Calu3 (cell line): ENCODE data around the gene TLK2. TPM values are rescaled to one million over a fixed set of nuclear protein-coding genes. Genes with fewer than 3 reads are reported as not detected.
A peak's percentile ranks its signal among the peaks of the same experiment; 100 is the strongest.

Source experiments
- BruUV-seq: library from RNA; stranded (reverse); fragments of 400-500 nt; replicated peaks from 2 replicates; lab custom pipeline; 2021; lab: Mats Ljungman, UMichigan
- CTCF ChIA-PET: fragments of 300-600 bp; sonication (Branson Sonifier 250); formaldehyde crosslinking; loops from one replicate; lab custom pipeline; 2022; ENCODE audit warnings: antibody characterized with exemption; lab: Charles Lee
- DNase-seq: peaks from one replicate; pipeline ENCODE4 v3.0.0; 2022
- H3K27ac Mint-ChIP-seq: one replicate; pipeline ENCODE4 v1.8.0; 2022; ENCODE audit warnings: mixed read lengths; ENCODE audit not compliant: unreplicated experiment
- H3K27me3 Mint-ChIP-seq: one replicate; pipeline ENCODE4 v1.8.0; 2022; ENCODE audit warnings: mixed read lengths; ENCODE audit not compliant: unreplicated experiment
- H3K36me3 Mint-ChIP-seq: one replicate; pipeline ENCODE4 v1.8.0; 2022; ENCODE audit warnings: mild to moderate bottlenecking, moderate library complexity, mixed read lengths; ENCODE audit not compliant: insufficient read depth, unreplicated experiment
- H3K4me1 Mint-ChIP-seq: one replicate; pipeline ENCODE4 v1.8.0; 2022; ENCODE audit warnings: mild to moderate bottlenecking, low read depth, mixed read lengths; ENCODE audit not compliant: unreplicated experiment
- H3K4me3 Mint-ChIP-seq: one replicate; pipeline ENCODE4 v1.8.0; 2022; ENCODE audit warnings: mild to moderate bottlenecking, low read depth, moderate library complexity, mixed read lengths; ENCODE audit not compliant: unreplicated experiment
- H3K9me3 Mint-ChIP-seq: one replicate; pipeline ENCODE4 v1.8.0; 2022; ENCODE audit warnings: low read depth, mixed read lengths; ENCODE audit not compliant: unreplicated experiment
- intact Hi-C: fragments of 100-400 bp; cut with micrococcal nuclease; formaldehyde crosslinking; loops from one replicate; pipeline ENCODE4 v1.10.0; 2022; ENCODE audit not compliant: unreplicated experiment
- total RNA-seq: library from RNA; stranded (reverse); gene quantifications from 2 replicates; pipeline ENCODE4 v1.2.3, GENCODE V29; 2022
- TF ChIP-seq, protein P1 (sequence below): fragments of 200-600 bp; IDR thresholded peaks from one replicate; pipeline ENCODE4 v1.8.0; 2022; ENCODE audit warnings: antibody characterized with exemption; ENCODE audit not compliant: unreplicated experiment

Gene TLK2
- total RNA-seq, 1 experiment from 2014 or later, result 26.3 TPM

- BruUV-seq, result no TSS peak
- Mint-ChIP-seq H3K27ac (no peak overlapping the region), H3K27me3 (no peaks in the 10 kb centered on the region), H3K4me3 (no peak overlapping the region), H3K9me3 (no peaks in the 10 kb centered on the region), H3K36me3 (peaks cover 10% of the 10 kb centered on the region), H3K4me1 (no peaks in the 10 kb centered on the region)
- no peak for DNase-seq
- CTCF ChIA-PET, result no interaction called here
- intact Hi-C loops, result no loop called here
- TF ChIP-seq, protein P1, sequence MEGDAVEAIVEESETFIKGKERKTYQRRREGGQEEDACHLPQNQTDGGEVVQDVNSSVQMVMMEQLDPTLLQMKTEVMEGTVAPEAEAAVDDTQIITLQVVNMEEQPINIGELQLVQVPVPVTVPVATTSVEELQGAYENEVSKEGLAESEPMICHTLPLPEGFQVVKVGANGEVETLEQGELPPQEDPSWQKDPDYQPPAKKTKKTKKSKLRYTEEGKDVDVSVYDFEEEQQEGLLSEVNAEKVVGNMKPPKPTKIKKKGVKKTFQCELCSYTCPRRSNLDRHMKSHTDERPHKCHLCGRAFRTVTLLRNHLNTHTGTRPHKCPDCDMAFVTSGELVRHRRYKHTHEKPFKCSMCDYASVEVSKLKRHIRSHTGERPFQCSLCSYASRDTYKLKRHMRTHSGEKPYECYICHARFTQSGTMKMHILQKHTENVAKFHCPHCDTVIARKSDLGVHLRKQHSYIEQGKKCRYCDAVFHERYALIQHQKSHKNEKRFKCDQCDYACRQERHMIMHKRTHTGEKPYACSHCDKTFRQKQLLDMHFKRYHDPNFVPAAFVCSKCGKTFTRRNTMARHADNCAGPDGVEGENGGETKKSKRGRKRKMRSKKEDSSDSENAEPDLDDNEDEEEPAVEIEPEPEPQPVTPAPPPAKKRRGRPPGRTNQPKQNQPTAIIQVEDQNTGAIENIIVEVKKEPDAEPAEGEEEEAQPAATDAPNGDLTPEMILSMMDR, result no peak
These were observed 170.3 kb downstream of the TLK2 start for GRCh38 chr17:62648956-62649294.

GRCh38 chr17:62649570-62649969 lies 170.9 kb downstream of the TLK2 start:
- DNase-seq, result no peak
- H3K27ac Mint-ChIP-seq, result no peak overlapping the region
- no peaks in the 10 kb centered on the region for H3K4me1 Mint-ChIP-seq
- peaks cover 10% of the 10 kb centered on the region for H3K36me3 Mint-ChIP-seq
- CTCF ChIA-PET, result no interaction called here
- no peaks in the 10 kb centered on the region for H3K27me3 Mint-ChIP-seq
- intact Hi-C loops, result no loop called here
- H3K4me3 Mint-ChIP-seq, result no peak overlapping the region
- H3K9me3 Mint-ChIP-seq, result no peaks in the 10 kb centered on the region
- TF ChIP-seq, protein P1, result no peak
- BruUV-seq, result no TSS peak

DNA sequence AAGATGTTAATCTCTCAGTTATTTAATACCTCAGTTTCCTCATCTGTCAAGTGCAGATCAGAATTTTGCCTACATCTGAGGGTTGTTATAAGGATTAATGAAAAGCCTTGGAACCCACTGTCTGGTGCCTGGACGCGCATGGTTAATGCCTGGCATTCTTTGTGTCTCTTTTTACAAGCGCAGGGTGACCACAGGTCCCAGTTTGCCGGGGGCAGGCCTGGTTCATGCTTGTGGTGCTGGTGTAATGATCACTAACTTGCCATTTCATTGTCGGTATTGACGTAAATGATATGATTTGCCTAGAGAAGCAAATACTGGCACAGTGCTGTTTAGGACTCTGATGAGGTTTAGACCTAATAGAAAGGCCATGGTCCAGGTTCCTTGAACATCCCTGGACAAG lies 172.0 kb downstream of the TLK2 start:
- TF ChIP-seq, protein P1, result no peak
- CTCF ChIA-PET, result no interaction called here
- Mint-ChIP-seq H3K27ac (no peak overlapping the region), H3K27me3 (no peaks in the 10 kb centered on the region), H3K4me3 (no peak overlapping the region), H3K36me3 (peaks cover 10% of the 10 kb centered on the region), H3K4me1 (no peaks in the 10 kb centered on the region), H3K9me3 (no peaks in the 10 kb centered on the region)
- no TSS peak for BruUV-seq
- intact Hi-C loops, result no loop called here
- no peak for DNase-seq

- BruUV-seq, result no TSS peak
- Mint-ChIP-seq H3K27ac (peak overlapping the region; percentile 56), H3K4me3 (peak overlapping the region; percentile 81), H3K36me3 (peaks cover 10% of the 10 kb centered on the region), H3K27me3 (no peaks in the 10 kb centered on the region), H3K4me1 (no peaks in the 10 kb centered on the region), H3K9me3 (no peaks in the 10 kb centered on the region)
- TF ChIP-seq, protein P1, result no peak
- DNase-seq, result peak; percentile 48
- CTCF ChIA-PET, result no interaction called here
- intact Hi-C loops, result no loop called here
These were observed 173.8 kb downstream of the TLK2 start for GRCh38 chr17:62652251-62653001.
